Measurements from ENCODE around the gene PHC2.

Gene PHC2

GRCh38 chr1:33420870-33421775, 9.8 kb downstream of the PHC2 start:
- DNase-seq = no peak

DNA sequence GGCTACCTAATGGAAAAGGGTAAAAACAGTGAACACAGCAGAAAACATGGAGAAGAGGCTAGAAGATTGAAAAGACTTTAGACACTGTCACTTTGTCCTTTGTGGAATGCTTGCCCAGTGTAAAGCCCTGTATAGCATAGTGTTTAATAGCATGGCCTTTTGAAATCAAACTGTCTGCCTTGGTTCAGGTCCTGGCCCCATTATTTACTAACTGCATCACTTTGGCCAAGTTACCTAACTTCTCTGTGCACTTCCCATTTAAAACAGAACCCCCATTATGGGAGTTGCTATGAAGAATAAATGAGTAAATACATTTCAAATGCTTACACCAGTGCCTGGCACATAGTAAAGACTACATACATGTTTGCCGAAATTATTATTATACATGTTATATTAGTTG, 12.1 kb downstream of the PHC2 start:
- no peak for DNase-seq

- no peak for DNase-seq
Measured at GRCh38 chr1:33414879-33415278, 16.0 kb downstream of the PHC2 start.

GRCh38 chr1:33410091-33410701, 20.7 kb downstream of the PHC2 start:
- peak; percentile 64 for DNase-seq

GRCh38 chr1:33408093-33408436, 22.8 kb downstream of the PHC2 start:
- DNase-seq = no peak

DNA sequence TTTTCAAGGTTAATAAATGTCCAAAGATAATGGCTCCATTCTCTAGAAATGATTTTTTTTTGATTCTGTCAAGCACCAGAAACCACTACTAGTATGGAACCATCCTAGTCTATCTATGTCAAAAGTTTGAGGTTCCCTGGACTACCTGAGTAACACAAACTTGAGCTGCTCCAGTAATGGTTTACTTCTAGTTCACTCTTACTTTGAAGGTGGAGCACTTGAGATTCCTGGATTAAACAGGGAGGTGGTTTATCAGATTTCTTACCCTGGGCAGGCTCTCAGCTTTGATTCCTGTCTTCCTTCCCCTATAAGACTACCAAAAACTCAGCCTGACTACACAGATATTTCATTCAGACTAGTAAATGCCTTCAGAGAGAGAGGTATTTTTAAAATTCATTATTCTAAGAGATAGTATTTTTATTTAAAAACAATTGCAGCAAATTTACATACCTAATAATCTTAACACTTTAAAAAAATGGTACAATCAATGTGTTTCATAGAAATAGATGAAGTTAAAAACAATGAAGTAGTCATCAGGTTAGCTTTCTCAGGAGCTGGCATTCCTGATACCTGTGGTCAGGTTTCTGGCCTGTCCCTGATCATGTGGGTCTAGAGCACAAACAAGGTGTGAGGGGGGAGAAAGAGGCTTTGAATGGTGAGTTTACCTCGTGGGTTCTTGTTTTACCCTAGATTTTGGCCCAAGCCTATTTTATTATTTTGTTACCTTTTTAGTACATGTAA, 23.4 kb downstream of the PHC2 start:
- no peak for DNase-seq

DNA sequence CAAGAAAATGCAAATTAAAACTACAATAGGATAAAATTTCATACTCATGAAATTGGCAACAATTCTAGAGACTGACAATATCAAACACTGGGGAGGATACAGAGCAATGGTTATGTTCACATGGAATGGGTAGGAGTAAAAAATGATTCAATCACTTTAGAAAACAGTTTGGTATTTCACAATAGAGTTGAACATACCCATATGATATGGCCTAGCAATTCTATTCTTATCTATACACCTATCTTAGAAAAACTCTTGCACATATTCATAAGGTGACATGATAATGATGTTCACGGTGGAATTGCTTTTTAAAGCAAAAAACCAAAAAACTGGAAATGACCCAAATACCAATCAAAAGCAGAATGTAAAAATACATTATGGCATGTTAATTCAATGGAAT, 28.7 kb downstream of the PHC2 start:
- DNase-seq = no peak

DNA sequence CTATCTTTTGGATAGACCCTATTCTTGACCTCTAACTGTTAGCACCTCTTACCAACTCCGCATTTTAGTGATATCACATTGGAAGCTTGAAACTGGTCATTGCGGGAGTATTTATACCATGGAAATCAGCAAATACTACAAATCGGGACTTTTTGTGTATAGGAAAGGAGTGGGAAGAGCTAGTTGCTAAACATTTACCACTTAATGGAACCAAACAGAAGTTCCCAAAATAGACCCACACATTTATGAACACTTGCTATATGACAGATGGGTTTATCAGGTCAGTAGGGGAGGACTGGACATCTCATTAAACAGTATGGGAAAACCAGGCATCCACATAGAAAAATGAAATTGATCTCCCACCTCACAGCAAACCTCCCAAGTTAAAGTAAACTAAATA, 29.4 kb downstream of the PHC2 start:
- DNase-seq = no peak

DNA sequence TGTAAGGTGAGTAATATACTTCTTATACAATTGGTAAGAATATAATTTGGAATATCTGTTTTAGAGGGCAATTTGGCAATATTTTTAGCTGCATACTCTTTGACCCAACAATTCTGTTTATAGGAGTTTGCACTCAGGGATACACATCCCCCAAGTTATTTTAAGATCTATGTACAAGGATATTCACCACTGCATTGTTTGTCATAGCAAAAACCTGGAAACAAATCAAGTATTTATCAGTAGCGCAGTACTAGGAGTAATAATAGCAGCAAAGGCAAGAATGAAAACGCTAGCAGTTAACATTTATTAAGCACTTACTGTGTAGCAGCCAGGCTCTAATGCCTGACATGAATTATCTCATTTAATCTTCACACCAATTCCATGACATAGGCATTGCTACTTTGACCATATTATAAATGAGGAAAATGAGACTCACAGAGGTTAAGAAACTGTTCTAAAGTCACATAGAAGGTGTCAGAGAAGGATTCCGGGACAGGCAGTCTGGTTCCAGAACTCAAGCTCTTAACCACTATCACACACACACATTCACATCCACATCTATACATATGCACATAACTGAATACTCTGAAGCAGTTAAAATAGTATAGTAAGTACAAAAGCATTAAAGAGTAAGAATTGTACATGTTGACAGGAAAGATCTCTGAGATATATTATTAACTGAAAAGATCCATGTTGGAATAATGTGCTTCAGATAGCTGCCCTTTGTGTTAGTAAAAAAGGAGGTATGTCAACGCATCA, 30.6 kb downstream of the PHC2 start:
- no peak for DNase-seq

DNA sequence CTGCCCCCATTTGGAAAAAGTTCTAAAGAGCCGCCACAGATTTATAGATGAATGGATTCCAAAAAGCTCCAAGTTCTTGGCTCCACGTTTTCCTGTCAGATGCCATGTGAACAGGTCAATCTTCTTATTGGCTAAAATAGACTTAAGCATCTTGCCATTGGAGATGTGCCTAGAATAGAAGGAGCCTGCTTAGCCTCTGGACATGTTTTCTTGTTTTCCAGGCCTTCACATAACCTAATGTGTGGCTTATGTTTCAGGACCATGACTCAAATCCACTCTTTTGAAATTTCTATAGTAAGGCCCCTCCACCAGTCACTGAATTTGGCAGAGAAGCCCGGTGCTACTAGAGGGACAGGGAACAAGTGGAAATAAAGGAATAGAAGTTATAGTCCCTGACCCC, 31.5 kb downstream of the PHC2 start:
- no peak for DNase-seq

DNA sequence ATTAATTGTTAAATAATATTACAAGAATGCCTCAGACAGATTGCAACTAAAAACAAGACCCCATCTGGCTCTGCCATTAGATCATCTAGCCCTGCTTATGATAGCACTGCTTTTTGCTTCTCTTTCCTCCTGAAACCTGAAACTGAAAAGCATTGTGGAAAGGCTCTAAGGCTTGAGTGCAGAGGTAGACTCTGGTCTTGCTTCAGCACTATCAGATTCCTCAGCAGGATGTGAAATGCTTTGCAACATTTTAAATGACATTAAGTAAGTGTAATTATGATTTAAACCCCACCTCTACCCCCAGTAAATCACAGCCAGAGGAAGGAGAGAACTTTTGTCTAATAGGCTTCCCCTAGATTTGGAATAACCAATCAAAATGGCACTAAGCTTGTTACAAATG, 32.9 kb downstream of the PHC2 start:
- no peak for DNase-seq

- DNase-seq = no peak
Measured at GRCh38 chr1:33397125-33397506, 33.8 kb downstream of the PHC2 start.

GRCh38 chr1:33396188-33397124, 34.4 kb downstream of the PHC2 start:
- peak; percentile 57 for DNase-seq

GRCh38 chr1:33394770-33395169, 36.1 kb downstream of the PHC2 start:
- DNase-seq = no peak

DNA sequence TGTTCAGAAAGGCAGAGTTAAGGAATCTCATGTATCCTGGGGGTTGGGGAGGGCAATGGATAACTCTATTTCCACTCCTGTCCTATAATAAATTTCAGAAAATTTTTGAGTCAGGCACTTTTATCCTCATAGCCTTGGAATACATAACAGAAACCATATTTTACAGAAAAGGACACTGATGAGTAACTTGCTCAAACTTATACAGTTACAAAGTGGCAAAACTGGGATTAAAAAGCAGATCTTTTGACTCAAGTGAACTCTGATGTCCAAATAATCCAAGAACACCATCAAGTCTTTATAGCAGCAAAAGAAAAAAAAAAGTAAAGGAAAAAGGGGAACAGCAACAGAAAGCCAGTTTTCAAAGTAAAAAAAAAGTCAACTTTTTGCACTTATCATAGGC, 36.9 kb downstream of the PHC2 start:
- DNase-seq = no peak

- DNase-seq = no peak
Measured at GRCh38 chr1:33393524-33393923, 37.4 kb downstream of the PHC2 start.

DNA sequence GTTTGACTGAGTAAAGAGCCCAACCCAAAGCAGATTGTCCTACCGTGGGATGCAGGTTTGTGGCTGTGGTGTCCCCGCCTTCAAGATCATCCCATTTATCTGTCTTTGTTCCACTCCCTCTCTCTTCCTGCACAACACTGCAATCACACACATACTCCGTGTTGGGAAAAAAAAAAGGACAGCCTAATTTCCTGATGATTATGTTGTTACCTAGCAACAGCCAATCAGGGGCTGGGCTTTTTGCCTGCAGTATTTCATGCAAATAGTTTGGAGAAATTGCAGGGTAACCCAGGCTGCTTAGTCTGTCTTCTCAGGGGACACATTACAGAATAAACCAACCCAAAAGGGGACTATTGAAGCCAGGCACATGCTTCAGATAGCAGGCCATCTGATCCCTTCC, 38.3 kb downstream of the PHC2 start:
- DNase-seq = no peak

DNA sequence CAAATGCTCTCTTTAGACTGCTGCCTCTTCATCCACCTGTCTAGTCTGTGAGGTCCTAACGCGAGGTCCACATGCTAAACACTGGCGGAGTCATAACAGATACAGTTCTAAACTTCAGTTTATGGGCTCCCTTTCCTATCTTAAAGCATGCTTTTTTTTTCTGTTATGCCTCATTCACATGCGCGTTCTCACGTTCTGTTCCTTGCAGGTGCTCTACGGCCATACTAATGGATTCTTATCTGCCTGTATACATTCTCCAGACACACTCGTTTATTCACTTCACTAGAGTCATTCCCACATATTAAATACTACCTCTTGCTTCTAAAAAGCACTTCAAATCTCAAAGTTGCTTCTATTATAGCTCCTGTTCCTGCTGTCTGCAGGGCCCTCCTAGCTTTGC, 38.7 kb downstream of the PHC2 start:
- no peak for DNase-seq

DNA sequence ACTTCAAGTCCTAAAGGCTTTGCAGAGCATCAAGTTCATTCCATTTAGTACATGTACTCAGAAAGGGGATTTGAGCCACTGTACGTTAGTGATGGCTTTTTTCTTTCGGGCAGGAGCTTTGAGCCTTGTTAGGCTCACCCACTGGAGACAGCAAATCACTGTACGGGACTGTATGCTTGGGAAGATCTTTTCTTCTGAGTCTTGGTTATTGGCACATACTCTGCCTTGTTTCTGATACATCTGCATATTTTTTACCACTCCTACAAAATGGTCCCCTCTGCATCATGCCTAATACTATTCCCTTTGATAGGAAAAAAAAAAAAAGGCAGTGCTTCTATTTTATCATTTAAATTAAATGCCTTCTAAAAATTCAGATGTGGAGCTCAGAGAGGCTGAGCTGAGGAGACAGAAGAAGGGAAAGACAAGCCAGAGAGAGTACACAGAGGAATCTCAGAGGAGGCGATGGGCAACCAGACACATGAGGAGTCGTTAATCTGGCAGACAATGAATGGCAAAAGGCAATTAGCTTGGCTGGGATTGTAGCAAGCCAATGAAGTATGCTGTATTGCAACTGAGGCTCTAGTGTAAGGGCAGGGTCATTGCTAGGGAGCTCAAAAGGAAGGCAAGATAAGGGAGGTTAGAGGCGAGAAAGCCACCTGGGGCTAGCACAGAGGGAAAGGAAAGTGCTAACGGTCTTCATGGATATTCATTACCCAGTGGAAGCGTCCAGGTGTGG, 39.4 kb downstream of the PHC2 start:
- DNase-seq = no peak

DNA sequence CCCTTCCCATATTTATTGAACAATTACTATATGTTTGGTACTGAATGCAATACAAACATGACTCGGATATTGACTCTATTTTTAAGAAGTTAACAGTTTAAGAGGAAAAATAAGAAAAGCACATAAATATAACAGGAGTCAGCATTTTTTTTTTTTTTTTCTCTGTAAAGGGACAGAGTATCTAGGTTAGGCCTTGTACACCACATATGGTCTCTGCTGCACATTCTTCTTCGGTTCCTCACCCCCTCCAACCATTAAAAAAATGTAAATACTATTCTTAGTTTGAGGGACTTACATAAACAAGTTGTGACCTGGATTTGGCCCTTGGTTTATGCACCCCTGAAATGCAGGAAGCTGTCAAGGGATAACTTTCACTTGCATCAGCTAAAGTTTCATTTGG, 40.4 kb downstream of the PHC2 start:
- DNase-seq = no peak

Data from islet precursor cell (in vitro differentiated cells).